Mucosa of descending colon (tissue), 3 donors: ENCODE measurements around the gene ASXL2. TPM values are rescaled to one million over a fixed set of nuclear protein-coding genes. Genes with fewer than 3 reads are reported as not detected.

Source experiments
- ATAC-seq: fragments of 200-7000 bp; cut with Tn5 transposase; one replicate; pipeline ENCODE4 v1.9.1; 2020; ENCODE audit warnings: mild to moderate bottlenecking, moderate library complexity
- DNase-seq, 3 donors: peaks; one replicate each; pipeline ENCODE4 v3.0.0-alpha.2; 2020
- H3K36me3 ChIP-seq: fragments of 200-600 bp; one replicate; pipeline ENCODE4 v1.8.0; 2021; ENCODE audit warnings: low read depth, mild to moderate bottlenecking
- H3K4me1 ChIP-seq: fragments of 200-600 bp; one replicate; pipeline ENCODE4 v1.8.0; 2021; ENCODE audit warnings: low read depth, mild to moderate bottlenecking
- H3K4me3 ChIP-seq: fragments of 200-600 bp; one replicate; pipeline ENCODE4 v1.8.0; 2021; ENCODE audit warnings: mild to moderate bottlenecking
- H3K9me3 ChIP-seq: fragments of 200-600 bp; one replicate; pipeline ENCODE4 v1.8.0; 2021; ENCODE audit warnings: mild to moderate bottlenecking
- CTCF ChIP-seq: fragments of 200-600 bp; IDR thresholded peaks from one replicate; pipeline ENCODE4 v1.8.0; 2022; ENCODE audit warnings: antibody characterized with exemption, mild to moderate bottlenecking
- intact Hi-C, 2 donors: fragments of 100-400 bp; cut with DNase I in 1 of 2; cut with micrococcal nuclease in 1 of 2; formaldehyde crosslinking; loops; one replicate each; pipeline versions ENCODE4 v1.11.0 to v1.11.1; 2022; cut with DNase I, micrococcal nuclease
- total RNA-seq, 3 donors: library from RNA; stranded (reverse); fragmentation: NEBNext Ultra II Directional in 2 of 3; extraction: Animal tissue kit (Norgen Biotek cat#: 25700) in 2 of 3; gene quantifications; one replicate each; pipeline versions ENCODE4 v1.2.1 to v1.2.4, GENCODE V29; 2021 to 2023
- donor health status: DM: no; HTN: no; CAD: no; lungs with moderate emphysema.
- donor health status: DM: no; HTN: no; CAD: no.
- donor health status: DM: no; HTN: yes; CAD: no.

The ASXL2 gene
- total RNA-seq, 3 donors from 2014 or later: 29.9 to 39.2 (median 33.4) TPM

GRCh38 chr2:25685741-25686140, 192.5 kb downstream of the ASXL2 start:
- H3K36me3 ChIP-seq: no peaks in the 10 kb centered on the region
- TF ChIP-seq CTCF: no peak
- H3K4me1 ChIP-seq: no peaks in the 10 kb centered on the region
- H3K4me3 ChIP-seq: no peak overlapping the region
- DNase-seq (no peak), ATAC-seq (no peak)
- H3K9me3 ChIP-seq: no peaks in the 10 kb centered on the region
- intact Hi-C loops: no loop called here

GRCh38 chr2:25684577-25685473, 193.5 kb downstream of the ASXL2 start:
- Histone ChIP-seq H3K36me3 (no peaks in the 10 kb centered on the region), H3K4me3 (no peak overlapping the region), H3K4me1 (no peaks in the 10 kb centered on the region), H3K9me3 (no peaks in the 10 kb centered on the region)
- no peak for TF ChIP-seq CTCF
- ATAC-seq (no peak), DNase-seq (no peak)
- intact Hi-C loops: no loop called here

Other genes with a start within 250 kb of the ASXL2 start
- gene DTNB, start 204.9 kb downstream of the ASXL2 start, total RNA-seq: 1 to 10 TPM; 4.8 to 8.8 (median 7.2) TPM
- gene KIF3C, start 104.0 kb upstream of the ASXL2 start, total RNA-seq: 10 to 100 TPM in 1 of 3 donors, 1 to 10 TPM in 2; 1.7 to 14.9 (median 3.3) TPM
- gene RAB10, start 155.6 kb upstream of the ASXL2 start, total RNA-seq: 100 to 1,000 TPM; 129 to 166 (median 162) TPM